Measurements from ENCODE around the gene FAM53A. TPM values are rescaled to one million over a fixed set of nuclear protein-coding genes. Genes with fewer than 3 reads are reported as not detected.

Gene FAM53A
- total RNA-seq, 1 donor from 2014 or later: 3.3 TPM

DNA sequence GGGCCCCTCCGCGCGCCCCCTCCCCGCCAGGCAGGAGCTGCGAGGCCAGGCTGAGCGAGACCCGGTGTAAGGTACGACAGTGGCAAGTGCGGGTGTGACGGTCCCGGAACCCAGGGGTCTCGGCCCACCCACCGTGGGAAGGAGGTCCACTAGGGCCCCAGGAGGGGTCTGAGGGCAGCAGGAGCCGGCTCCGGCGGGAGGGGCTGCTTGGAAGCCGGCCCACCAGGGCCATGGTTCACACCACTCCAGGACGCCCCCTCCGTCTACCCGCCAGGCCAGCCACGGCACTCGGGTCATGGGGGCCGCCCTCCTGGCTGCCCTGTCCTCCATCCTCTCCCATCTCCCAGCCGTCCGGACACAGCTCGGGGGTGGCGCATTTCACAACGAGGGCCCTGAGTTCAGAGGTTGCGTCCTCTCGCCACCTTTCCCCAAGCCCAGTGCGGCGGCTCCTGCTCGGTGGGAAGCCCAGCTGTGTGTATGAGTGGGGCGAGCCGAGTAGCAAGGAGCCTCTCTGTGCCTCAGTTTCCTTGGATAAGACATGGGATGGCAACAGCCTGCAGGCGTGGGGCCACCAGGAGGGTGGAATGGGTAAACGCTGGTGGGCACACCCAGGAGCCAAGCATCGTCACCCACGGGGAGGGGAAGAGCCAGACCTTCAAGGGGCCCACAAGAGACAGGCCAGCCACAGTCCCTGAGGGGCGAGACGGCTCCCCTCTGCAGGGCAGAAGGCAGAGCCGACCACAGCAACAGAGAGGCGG, 81.3 kb downstream of the FAM53A start:
- H3K4me3 Mint-ChIP-seq (ENCODE audit: low read depth): no peak overlapping the region
- no peak overlapping the region for H3K27ac Mint-ChIP-seq
- no peaks in the 10 kb centered on the region for H3K36me3 Mint-ChIP-seq (ENCODE audit: low read depth)
- no peaks in the 10 kb centered on the region for H3K27me3 Mint-ChIP-seq (ENCODE audit: low read depth)
- intact Hi-C loops (cut with micrococcal nuclease): no loop called here
- DNase-seq (ENCODE audit: low spot score): no peak
- H3K9me3 Mint-ChIP-seq: no peaks in the 10 kb centered on the region
- no peaks in the 10 kb centered on the region for H3K4me1 Mint-ChIP-seq (ENCODE audit: low read depth)

- Mint-ChIP-seq H3K27ac (no peak overlapping the region), H3K27me3 (ENCODE audit: low read depth) (no peaks in the 10 kb centered on the region), H3K36me3 (ENCODE audit: low read depth) (no peaks in the 10 kb centered on the region), H3K4me1 (ENCODE audit: low read depth) (no peaks in the 10 kb centered on the region), H3K4me3 (ENCODE audit: low read depth) (no peak overlapping the region), H3K9me3 (no peaks in the 10 kb centered on the region)
- no peak for DNase-seq (ENCODE audit: low spot score)
- intact Hi-C loops (cut with micrococcal nuclease): no loop called here
Measured at GRCh38 chr4:1601852-1602654, 82.1 kb downstream of the FAM53A start.

DNA sequence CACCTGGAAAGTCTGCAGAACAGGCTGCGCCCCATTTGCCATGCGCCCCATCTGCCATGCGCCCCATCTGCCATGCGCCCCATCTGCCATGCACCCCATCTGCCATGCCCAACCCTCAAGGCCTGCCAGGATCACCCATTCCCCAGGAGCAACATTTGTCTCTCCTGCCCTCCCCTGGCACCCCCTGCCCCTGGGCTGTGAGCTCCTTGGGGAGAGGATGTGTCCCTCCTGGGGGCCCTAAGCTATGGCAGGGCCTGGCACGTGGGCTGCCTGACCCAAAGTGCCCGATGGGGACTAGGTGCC, 82.6 kb downstream of the FAM53A start:
- intact Hi-C loops (cut with micrococcal nuclease): no loop called here
- no peaks in the 10 kb centered on the region for H3K27me3 Mint-ChIP-seq (ENCODE audit: low read depth)
- DNase-seq (ENCODE audit: low spot score): no peak
- H3K9me3 Mint-ChIP-seq: no peaks in the 10 kb centered on the region
- no peak overlapping the region for H3K27ac Mint-ChIP-seq
- H3K4me3 Mint-ChIP-seq (ENCODE audit: low read depth): no peak overlapping the region
- H3K36me3 Mint-ChIP-seq (ENCODE audit: low read depth): no peaks in the 10 kb centered on the region
- H3K4me1 Mint-ChIP-seq (ENCODE audit: low read depth): no peaks in the 10 kb centered on the region

DNA sequence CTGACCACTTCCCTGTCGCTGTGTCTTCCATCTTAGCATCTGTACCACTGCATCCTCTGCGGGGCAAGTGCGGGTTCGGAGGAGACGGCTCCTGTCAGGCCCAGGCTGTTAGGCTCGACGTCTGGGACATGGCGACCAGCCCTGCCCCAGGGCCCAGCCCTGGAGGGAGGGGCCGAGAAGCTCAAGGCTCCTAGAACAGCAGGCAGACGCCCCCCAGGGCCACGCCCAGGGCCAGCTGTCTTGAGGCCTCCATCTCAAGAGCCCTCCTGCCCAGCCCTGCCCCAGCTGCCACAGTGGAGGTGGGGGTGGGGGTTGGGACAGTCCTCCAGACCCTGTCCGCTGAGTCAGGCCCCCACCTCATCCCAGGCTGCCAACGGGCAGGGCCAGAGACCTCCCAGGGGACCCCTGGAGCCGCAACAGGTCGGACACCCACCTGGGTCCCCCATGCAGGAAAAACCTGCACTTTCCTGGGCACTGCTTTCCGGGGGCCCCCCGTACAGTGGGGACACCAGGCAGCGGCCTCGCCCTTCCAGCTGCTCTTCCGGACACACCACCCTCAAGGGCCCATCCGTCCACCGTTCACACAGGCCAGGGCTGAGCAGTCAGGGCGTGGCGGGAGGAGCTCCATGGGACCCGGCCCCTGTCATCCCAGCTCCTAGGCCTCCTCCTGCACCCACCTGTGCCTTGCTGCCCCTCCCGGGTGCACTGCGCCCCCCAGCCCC, 83.1 kb downstream of the FAM53A start:
- Mint-ChIP-seq H3K9me3 (no peaks in the 10 kb centered on the region), H3K4me3 (ENCODE audit: low read depth) (no peak overlapping the region), H3K4me1 (ENCODE audit: low read depth) (no peaks in the 10 kb centered on the region), H3K27ac (no peak overlapping the region), H3K27me3 (ENCODE audit: low read depth) (no peaks in the 10 kb centered on the region), H3K36me3 (ENCODE audit: low read depth) (no peaks in the 10 kb centered on the region)
- no peak for DNase-seq (ENCODE audit: low spot score)
- intact Hi-C loops (cut with micrococcal nuclease): no loop called here

DNA sequence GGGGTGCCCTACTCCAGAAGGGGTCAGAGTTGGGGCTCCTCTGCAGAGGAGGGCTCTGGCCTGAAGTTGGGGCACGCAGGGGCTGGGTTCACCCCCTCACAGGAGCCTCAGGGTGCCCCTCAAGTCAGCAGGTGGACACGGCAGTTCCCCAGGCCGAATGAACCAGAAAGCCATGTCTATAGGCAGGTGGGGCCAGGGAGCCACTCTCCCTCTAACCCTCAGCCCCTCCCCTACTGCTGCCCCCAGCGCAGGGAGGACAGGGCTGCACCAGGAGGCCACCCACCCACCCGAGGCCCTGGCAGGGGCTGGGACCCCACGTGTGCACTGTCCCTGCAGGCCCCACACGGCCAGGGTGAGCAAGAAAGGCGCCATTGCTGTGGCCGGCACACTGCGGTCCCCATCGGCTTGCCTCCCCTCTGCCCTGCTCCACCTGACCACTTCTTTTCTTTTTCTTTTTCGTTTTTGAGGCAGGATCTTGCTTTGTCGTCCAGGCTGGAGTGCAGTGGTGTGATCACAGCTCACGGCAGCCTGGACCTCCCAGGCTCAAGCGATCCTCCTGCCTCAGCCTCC, 83.8 kb downstream of the FAM53A start:
- intact Hi-C loops (cut with micrococcal nuclease): no loop called here
- DNase-seq (ENCODE audit: low spot score): no peak
- no peak overlapping the region for H3K27ac Mint-ChIP-seq
- H3K4me3 Mint-ChIP-seq (ENCODE audit: low read depth): no peak overlapping the region
- H3K36me3 Mint-ChIP-seq (ENCODE audit: low read depth): no peaks in the 10 kb centered on the region
- no peaks in the 10 kb centered on the region for H3K9me3 Mint-ChIP-seq
- no peaks in the 10 kb centered on the region for H3K4me1 Mint-ChIP-seq (ENCODE audit: low read depth)
- no peaks in the 10 kb centered on the region for H3K27me3 Mint-ChIP-seq (ENCODE audit: low read depth)

DNA sequence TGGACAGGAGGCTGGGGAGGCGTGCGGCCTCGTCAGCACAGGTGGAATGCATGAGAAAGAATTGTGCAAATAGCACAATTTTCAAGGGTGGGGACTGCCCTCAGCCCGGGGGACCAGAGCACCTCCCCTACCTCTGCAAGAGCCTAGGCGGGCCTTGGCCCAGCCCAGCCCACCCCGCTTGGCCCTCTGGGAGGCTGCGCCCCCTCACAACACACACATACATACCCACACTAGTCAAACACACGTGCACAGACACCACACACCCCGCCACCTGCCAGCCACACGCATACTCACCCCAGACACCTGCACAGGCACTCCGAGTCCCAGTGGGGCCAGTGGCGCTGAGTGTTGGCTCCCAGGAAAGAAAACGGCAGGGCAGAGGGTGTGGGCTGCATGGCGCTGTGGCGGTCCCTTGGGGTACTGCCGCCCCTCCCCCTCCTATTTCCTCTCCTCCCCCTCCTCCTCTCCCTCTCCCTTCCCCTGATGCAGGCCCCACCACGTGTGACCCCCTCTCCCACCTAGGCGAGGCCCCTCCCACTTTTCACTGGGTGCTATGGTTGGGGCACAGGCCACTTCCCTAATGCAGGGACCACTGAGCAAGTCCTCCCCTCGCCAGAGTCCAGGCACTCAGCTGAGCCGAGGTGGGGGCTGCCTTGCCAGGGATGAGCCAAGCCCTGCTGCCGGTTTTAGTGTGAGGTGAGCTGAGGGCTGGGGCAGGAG, 84.5 kb downstream of the FAM53A start:
- no peaks in the 10 kb centered on the region for H3K4me1 Mint-ChIP-seq (ENCODE audit: low read depth)
- H3K36me3 Mint-ChIP-seq (ENCODE audit: low read depth): no peaks in the 10 kb centered on the region
- intact Hi-C loops (cut with micrococcal nuclease): no loop called here
- no peak overlapping the region for H3K4me3 Mint-ChIP-seq (ENCODE audit: low read depth)
- H3K27me3 Mint-ChIP-seq (ENCODE audit: low read depth): no peaks in the 10 kb centered on the region
- H3K27ac Mint-ChIP-seq: no peak overlapping the region
- H3K9me3 Mint-ChIP-seq: no peaks in the 10 kb centered on the region
- DNase-seq (ENCODE audit: low spot score): no peak

GRCh38 chr4:1599026-1599481, 85.1 kb downstream of the FAM53A start:
- Mint-ChIP-seq H3K27me3 (ENCODE audit: low read depth) (no peaks in the 10 kb centered on the region), H3K4me3 (ENCODE audit: low read depth) (no peak overlapping the region), H3K27ac (no peak overlapping the region), H3K36me3 (ENCODE audit: low read depth) (no peaks in the 10 kb centered on the region), H3K9me3 (peaks cover 3% of the 10 kb centered on the region), H3K4me1 (ENCODE audit: low read depth) (no peaks in the 10 kb centered on the region)
- no peak for DNase-seq (ENCODE audit: low spot score)
- intact Hi-C loops (cut with micrococcal nuclease): no loop called here

- no peak overlapping the region for H3K4me3 Mint-ChIP-seq (ENCODE audit: low read depth)
- intact Hi-C loops (cut with micrococcal nuclease): no loop called here
Measured at GRCh38 chr4:1598206-1599025, 85.7 kb downstream of the FAM53A start.

DNA sequence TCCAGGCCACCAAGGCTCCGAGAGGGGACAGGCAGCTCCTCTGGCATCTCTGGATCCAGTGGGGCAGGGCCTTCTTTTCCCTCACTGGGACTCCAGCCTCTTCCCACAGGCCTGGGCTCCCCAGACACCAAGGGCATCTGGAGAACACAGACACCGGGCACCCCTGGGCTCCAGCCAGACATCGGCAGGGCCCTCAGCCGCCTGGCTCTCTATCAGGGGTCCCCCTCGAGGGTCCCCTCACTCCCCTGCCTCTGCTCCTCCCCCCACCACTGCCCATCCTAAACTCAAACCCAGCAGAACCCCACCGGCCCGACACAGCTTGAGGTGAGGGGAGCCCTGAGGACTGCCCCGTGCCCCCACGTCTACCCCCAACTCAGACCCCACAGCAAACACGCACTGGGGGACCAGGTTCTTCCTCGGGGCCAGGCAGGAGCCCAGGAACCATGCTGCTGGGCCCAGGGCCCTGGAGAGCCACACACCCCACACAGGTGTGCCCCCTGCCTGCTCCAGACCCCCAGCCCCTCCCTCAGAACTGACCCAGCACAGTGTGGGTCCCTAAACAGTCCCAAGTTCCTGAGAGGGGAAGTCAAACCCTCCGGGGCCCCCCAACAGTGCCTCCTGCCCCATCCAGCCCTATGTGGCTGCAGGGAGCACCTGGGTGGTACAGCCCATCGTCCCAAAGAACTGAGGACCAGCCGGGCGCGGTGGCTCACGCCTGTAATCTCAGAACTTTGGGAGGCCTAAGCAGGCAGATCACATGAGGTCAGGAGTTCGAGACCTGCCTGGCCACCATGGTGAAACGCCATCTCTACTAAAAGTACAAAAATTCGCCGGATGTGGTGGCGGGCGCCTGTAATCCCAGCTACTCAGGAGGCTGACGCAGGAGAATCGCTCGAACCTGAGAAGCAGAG, 86.8 kb downstream of the FAM53A start:
- no peak overlapping the region for H3K27ac Mint-ChIP-seq

More at GRCh38 chr4:1598206-1599025, 85.7 kb downstream of the FAM53A start:
- H3K4me1 Mint-ChIP-seq (ENCODE audit: low read depth): no peaks in the 10 kb centered on the region
- H3K9me3 Mint-ChIP-seq: peaks cover 3% of the 10 kb centered on the region
- H3K27ac Mint-ChIP-seq: no peak overlapping the region
- DNase-seq (ENCODE audit: low spot score): no peak
- no peaks in the 10 kb centered on the region for H3K36me3 Mint-ChIP-seq (ENCODE audit: low read depth)
- H3K27me3 Mint-ChIP-seq (ENCODE audit: low read depth): no peaks in the 10 kb centered on the region

DNA sequence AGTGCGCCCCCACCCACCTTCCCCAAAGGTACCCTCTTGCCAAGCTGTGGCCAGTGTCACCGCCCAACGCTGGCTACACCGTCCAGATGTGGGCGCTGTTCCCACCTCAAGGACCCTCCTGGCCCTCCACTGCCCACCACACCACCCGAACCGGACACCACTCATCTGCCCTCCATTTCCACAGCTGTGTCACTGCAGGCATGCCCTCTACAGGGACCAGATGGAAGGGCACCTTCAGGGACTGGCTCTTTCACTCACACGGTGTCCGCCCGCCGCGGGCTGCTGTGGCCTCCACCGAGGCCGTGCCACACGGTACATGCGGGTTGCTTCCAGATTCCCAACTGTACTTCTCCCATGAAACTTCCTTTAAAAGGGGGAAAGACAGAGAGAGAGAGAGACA, 87.7 kb downstream of the FAM53A start:
- intact Hi-C loops (cut with micrococcal nuclease): no loop called here
- H3K36me3 Mint-ChIP-seq (ENCODE audit: low read depth): no peaks in the 10 kb centered on the region
- no peak overlapping the region for H3K4me3 Mint-ChIP-seq (ENCODE audit: low read depth)
- no peaks in the 10 kb centered on the region for H3K4me1 Mint-ChIP-seq (ENCODE audit: low read depth)
- no peaks in the 10 kb centered on the region for H3K27me3 Mint-ChIP-seq (ENCODE audit: low read depth)
- H3K9me3 Mint-ChIP-seq: peaks cover 3% of the 10 kb centered on the region
- no peak for DNase-seq (ENCODE audit: low spot score)
- H3K27ac Mint-ChIP-seq: no peak overlapping the region

More for the DNA sequence above, 86.8 kb downstream of the FAM53A start:
- intact Hi-C loops (cut with micrococcal nuclease): no loop called here
- Mint-ChIP-seq H3K4me1 (ENCODE audit: low read depth) (no peaks in the 10 kb centered on the region), H3K9me3 (peaks cover 3% of the 10 kb centered on the region), H3K4me3 (ENCODE audit: low read depth) (no peak overlapping the region), H3K27me3 (ENCODE audit: low read depth) (no peaks in the 10 kb centered on the region), H3K36me3 (ENCODE audit: low read depth) (no peaks in the 10 kb centered on the region)
- no peak for DNase-seq (ENCODE audit: low spot score)

DNA sequence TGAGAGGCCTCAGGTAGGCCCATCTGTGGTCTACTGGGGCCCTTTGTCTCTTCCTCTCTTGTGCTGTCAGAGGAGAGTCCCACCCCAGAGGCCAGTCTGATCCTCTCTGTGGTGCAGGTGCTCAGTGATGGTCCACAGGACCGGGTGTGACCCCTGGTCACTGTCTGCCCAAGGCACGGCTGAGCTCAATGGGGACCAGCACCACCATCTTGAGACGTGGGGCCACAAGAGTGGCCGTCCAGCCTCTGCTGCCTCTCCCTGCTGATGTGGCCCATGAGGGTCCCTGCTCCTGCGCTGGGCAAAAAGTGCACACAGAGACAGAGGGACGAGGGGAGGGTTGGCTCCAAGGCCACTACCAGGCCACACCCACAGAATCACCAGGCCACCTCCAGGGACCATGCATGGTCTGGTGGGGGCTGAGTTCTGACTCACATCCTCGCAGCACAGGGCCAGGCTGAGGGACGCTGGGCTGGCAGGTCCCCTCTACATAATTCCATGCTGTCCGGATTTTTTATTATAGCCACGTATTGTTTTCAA, 88.3 kb downstream of the FAM53A start:
- Mint-ChIP-seq H3K4me3 (ENCODE audit: low read depth) (no peak overlapping the region), H3K36me3 (ENCODE audit: low read depth) (no peaks in the 10 kb centered on the region), H3K4me1 (ENCODE audit: low read depth) (no peaks in the 10 kb centered on the region), H3K27me3 (ENCODE audit: low read depth) (peaks cover 1% of the 10 kb centered on the region), H3K9me3 (peaks cover 7% of the 10 kb centered on the region), H3K27ac (no peak overlapping the region)
- intact Hi-C loops (cut with micrococcal nuclease): no loop called here
- DNase-seq (ENCODE audit: low spot score): no peak

Data from activated T-helper 2 cell treated with anti-CD3 and anti-CD28 coated beads, Interferon-gamma antibody, Interleukin-2, Interleukin-4, amounts not matched to agents 10 μg/mL and 5 μg/mL and 100 μg/mL, durations not matched to agents 14 hours and 24 hours and 36 hours (primary cell).